UCSD-AML1 (cell line): ENCODE data around the gene TP53BP1.

Experiments
- DNase-seq: peaks from one replicate; lab custom pipeline; 2025; ENCODE audit not compliant: unreplicated experiment; lab: John Stamatoyannopoulos, UW

The TP53BP1 gene

DNA sequence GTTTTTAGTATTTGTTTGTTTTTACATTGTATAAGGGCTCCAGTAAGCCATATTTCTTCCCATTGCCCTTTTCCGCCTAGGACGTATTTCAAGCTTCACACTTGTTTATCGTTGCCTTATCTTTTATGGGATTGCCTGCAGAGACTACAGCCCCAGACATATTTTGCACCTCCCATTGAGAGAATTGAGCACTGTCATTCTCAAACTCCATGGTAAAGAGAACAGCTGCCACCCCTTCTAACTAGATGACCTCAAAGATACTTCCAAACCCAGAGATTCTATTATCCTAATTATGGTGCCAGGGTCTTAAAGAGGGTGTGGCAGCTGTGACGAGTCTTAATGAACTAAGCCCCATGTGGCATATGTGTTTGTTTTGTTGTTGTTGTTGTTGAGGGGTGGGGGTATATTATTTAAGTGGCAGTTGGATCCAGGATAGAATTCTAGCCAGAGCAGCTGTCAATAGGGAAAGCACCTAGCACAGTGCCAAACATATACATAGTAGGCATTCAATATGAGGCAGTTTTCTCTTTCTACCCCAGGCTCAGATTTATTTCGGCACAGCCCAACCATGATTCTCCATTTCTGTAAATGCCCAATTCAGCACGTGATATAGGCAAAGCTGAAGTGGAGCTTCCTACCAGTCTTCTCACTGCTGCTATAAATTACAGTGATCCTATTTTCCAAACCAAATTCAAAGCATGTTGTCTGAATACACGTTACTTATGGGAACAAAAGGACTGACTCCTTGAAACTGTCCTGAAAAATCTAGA lies 932 bp upstream of the TP53BP1 start:
- DNase-seq = no peak

DNA sequence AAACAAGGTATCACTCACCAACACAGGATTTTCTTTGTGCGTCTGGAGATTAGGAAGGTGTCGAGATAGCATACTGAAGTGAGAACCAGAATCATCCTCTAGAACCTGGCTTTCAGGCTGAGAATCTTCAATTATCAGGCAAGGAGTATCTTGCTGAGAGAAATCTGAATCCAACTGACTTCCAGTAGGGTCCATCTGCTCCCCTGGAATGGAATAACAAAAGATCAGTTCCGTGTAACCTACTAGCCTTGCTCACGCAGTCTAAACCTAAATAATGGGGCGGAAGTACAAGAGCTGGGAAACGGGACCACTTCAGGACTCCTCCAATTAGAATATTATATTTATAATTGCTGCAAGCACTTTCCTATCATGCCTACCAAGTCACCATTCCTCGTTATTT lies 690 bp downstream of the TP53BP1 start:
- no peak for DNase-seq

DNA sequence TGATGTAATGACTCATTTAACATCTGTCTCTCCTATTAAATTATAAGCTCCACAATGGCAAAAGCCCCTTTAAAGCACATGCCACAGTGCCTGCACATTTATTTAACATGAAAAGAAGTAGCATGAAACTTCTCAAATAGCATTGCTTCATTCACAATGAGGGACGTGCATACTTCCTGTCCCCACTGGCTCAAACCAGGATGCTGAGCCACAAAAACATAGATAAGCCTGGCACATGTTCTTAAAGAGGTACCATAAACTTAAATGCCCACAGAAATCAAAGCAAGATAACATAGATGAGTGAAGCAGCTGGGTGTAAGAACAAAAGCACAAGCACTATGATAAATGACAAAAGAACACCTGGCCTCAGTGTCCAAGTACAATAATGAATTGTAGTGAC lies 3.8 kb downstream of the TP53BP1 start:
- DNase-seq = no peak

DNA sequence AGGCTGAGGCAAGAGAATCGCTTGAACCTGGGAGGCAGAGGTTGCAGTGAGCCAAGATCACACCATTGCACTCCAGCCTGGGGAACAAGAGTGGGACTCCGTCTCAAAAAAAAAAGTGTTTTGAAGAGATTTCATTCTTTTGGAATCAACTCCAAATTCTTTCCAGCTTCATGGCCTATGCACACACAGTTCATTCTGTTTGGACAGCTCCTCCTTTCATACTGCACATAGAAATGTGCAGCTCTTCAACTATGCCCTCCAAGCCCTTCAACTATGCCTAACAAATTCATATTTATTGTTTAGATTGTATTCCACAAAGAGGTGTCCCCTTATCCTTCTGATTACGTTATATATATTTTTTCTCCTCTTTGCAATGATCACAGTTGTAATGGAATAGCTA lies 4.2 kb downstream of the TP53BP1 start:
- DNase-seq = no peak

DNA sequence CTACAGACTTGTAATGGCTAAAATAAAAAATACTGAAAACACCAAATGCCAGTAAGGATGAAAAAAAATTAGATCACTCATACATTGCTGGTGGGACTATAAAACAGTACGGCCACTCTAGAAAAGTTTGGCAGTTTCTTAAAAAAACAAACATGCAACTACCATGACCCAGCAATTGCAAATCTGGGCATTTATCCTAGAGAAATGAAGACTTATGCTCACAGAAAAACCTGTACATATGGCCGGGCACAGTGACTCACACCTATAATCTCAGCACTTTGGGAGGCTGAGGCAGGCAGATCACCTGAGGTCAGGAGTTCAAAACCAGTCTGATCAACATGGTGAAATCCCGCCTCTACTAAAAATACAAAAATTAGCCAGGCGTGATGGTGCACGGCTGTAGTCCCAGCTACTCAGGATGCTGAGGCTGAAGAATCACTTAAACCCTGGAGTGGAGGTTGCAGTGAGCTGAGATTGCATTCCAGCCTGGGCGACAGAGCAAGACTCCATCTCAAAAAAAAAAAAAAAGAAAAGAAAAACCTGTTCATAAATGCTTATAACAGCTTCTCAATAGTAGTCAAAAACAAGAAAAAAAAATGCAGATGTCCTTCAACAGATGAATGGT lies 5.6 kb downstream of the TP53BP1 start:
- DNase-seq = no peak

DNA sequence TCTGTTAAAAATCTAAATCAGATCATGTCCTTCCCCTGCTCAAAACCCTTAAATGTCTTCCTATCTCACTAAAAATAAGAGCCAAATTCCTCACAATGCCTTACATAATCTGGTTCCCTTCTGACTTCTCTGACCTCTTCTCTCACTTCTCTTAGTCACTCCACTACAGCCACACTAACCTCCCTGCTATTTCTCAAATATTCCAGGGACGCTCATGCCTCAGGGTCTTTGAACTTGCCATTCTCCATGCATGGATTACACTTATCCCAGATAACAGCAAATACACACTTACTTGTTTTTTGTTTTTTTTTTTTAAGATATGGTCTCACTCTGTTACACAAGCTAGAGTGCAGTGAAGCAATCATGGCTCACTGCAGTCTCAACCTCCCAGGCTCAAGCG lies 8.5 kb downstream of the TP53BP1 start:
- DNase-seq = no peak

DNA sequence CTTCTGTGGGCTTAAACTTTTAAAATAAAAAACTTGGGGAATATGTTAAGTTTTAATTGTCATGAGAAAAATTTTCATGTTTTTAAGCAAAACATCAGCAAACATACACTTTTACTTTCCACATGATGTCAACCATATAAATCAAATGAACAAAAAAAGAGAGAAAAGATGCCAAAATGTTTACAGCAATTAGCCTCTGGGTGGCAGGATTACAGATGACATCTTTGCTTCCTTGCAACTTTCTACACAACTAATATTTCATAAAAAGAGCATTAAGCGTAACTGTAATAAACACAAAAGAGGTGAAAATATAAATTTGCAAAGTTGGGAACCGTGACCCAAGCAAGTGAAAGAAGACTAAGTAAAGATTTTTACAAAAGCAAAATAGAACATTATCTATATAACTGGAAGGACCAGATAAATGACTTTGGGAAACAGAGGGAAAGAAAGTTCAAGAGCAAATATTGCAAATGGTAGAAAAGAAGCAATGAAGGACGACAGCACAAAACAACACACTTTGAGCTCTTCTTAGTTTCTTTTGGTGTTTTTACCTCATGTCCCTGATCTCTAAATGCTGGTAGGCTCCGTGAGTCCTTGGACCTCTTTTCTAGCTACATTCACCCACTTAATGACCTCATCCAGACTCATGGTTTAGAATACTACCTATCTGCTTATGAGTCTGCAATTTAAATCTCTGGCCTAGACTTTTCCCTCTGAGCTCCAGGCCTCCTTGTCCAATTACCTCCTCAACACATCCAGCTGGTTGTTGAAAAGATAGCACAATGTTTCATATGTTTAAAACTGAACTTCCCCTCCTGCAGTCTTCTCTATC lies 9.4 kb downstream of the TP53BP1 start:
- DNase-seq = no peak

DNA sequence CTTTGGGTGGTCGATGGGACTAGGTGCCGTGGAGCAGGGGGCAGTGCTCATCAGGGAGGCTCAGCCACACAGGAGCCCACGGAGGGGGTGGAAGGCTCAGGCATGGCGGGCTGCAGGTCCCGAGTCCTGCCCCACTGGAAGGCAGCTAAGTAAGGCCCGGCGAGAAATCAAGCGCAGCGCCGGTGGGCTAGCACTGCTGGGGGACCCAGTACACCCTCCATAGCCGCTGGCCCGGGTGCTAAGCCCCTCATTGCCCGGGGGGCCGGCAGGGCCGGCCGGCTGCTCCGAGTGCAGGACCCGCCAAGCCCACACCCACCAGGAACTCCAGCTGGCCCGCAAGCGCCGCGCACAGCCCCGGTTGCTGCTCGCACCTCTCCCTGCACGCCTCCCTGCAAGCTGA lies 19.1 kb downstream of the TP53BP1 start:
- no peak for DNase-seq

DNA sequence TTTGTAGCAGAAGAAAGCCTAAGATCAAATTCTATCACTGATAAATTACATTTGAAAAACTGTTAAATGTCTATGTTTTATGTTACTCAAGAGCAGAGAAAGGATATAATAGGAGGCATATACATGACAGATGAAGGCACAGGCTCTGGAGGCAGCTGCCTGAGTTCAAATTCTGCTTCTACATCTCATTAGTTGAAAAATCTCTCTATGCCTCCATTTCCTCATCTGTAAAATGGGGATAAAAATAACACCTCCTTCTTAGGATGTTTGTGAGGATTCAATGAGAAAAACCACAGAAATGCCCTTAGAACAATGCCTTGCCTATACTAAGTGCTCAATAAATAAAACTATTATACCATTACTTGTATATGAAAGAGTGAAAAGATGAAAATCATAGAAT lies 21.0 kb downstream of the TP53BP1 start:
- no peak for DNase-seq

DNA sequence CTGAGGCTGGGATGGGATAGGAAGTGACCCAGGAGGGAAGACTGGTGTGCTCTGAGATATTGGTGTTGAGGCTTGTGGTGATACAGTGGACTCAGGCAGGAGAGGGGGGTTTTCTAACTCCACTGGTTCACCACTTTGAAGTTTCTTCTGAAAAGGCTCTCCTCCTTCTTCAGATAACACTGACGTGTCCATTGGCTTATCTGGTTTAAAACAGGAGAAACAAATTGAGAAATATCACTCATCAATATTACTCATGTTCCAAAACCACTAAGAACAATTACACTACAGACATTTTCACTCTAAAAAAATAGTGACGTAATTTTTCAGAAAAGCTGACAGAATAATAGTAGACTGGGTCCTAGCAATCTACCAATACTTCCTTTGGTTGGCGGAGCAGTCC lies 23.1 kb downstream of the TP53BP1 start:
- no peak for DNase-seq

DNA sequence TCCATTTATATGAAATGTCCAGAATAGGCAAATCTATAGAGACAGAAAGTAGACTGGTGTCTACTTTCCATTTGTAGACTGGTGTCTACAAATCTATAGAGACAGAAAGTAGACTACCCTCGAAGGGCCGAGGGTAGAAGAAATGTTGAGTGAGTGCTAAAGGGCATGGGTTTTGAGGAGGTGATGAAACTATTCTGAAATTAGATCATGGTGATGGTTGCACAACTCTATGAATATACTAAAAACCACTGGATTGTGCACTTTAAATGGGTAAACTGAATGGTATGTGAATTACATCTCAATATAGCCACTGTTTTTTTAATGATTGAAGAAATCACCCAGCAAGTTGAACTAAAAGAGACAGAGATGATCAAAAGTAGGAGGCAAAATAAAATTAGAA lies 27.9 kb downstream of the TP53BP1 start:
- DNase-seq = no peak

DNA sequence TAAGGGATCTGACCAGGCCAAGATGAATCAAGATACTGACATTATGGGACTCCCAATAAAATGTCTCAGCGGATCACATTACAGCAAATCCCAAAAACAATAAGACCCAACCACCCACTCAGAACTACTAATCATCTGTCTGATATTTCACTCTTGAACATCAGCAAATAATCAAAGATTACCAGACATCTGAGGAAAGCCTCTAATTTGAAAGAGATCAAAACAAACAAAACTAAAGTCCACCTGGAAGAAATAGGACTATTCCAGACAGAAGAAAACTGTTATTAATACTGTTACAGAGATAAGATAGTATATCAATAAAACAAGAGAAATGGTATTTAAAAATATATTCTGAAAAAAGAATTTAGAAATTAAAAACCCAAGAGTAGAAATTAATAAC lies 29.0 kb downstream of the TP53BP1 start:
- no peak for DNase-seq

DNA sequence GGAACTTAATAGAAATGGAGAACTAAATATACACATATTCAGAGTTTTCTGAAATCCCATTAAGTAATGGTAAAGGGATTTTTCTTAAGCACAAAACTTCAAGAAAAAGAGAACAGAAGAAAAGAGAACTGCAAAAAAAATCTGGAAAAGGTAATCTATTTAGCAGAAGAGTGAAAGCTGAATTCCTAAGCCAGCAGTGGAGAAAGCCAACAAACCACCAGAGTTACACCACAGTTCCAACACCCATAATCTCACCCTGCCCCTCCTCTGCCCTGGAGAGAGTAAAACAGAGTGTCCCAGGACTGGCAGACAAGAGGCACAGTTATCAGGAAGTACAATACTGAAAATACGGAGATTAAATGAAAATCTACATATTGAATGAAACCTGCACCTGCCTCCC lies 29.4 kb downstream of the TP53BP1 start:
- DNase-seq = no peak

DNA sequence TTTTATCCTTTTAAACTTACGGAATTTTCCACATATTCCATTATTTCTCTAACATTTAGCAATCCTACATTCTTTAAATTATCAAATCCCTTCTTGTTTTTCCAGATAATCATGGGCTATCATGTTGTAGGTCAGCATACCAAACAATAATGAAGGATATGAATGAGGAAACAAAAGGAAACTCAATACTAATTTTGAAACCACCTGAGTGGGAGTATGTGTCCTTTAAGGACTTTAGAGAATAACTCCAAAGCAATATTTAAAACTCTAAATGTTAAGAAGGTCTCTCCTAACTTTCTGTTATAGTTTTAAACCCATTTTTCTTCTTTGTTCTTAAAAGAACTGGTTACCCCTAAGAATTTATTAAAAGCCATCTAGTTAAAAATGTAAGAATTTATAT lies 43.0 kb downstream of the TP53BP1 start:
- no peak for DNase-seq

DNA sequence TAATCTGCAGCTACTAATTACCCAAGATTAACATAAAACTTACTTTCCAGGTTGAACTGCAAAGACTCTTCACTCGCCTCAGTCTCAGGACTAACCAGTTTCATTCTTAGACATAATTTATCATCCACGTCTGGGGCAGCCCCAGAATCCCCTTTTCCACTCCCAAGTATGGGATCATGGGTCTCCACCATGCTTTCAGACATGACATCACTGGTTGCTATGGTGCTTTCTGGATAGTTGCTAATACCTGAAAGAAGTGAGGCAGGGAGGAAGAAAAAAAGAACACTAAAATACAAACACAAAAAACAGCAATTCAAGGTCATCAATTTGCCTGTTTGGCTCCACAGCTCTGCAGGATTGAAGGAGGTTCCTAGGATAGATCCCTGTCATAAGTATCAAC lies 46.6 kb downstream of the TP53BP1 start:
- no peak for DNase-seq

DNA sequence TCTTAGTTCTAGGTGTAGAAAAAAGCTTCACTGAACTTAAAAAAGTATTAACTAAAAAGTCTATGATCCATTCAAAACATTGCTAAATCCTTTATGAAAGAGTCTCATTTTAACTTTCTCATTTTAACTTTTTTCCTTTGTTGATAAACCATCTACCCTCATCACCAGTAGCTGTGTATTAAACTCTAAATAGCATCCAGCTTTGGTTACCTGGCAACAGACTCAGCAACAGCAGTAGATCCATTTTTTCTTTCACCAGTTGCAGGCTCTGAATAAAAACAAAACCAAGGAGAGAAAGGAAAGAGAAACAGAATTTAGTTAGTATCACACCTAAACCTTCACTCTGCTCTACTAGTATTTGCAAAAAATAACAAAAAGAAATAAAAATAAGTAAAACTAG lies 51.6 kb downstream of the TP53BP1 start:
- no peak for DNase-seq

DNA sequence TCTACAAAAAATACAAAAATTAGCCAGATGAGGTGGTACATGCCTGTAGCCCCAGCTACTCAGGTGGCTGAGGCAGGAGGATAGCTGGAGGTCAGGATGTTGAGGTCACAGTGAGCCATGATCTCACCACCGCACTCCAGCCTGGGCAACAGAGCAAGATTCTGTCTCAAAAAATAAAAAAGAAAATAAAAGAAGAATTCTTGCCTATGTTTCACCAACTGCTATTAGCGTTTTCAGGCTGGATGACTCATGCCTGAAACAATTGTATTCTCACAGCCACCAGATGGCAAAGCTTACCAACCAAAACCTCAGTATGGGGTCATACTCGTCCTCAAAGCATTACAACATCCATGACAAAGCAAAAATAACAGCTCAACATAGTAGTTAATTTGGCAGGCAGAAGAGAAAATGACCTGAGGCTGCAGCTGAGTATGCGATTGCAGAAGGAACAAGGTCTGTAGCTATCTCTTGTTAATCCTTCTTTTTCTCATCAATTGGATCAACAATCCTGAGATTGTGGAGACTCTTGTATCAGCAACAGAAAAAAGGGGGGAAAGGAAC lies 52.2 kb downstream of the TP53BP1 start:
- DNase-seq = no peak

DNA sequence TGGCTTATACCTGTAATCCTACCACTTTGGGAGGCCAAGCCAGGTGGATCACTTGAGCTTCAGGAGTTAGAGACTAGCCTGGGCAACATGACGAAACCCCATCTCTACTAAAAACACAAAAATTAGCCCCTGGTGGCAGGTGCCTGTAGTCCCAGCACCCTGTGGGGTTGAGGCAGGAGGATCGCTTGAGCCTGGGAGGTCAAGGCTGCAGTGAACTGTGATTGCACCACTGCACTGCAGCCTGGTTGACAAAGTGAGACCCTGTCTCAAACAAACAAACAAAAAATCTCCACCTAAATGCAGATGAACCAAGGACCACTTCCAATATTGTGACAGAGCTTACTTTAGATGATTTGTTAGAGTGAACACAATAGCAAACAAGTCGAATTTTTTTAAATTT lies 53.7 kb downstream of the TP53BP1 start:
- no peak for DNase-seq

DNA sequence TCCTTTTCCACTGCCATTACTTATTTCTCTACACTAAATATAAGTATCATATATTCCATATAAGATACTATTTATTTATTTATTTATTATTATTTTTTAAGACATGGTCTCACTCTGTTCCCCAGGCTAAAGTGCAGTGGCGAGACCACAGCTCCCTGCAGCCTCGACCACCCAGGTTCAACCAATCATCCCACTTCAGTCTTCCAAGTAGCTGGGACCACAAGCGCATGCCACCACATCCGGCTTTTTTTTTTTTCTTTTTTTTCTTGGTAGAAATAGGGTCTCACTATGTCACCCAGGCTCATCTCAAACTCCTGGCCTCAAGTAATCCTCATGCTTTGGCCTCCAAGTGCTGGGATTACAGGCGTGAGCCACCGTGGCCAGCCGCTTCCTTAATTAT lies 56.6 kb downstream of the TP53BP1 start:
- DNase-seq = no peak

DNA sequence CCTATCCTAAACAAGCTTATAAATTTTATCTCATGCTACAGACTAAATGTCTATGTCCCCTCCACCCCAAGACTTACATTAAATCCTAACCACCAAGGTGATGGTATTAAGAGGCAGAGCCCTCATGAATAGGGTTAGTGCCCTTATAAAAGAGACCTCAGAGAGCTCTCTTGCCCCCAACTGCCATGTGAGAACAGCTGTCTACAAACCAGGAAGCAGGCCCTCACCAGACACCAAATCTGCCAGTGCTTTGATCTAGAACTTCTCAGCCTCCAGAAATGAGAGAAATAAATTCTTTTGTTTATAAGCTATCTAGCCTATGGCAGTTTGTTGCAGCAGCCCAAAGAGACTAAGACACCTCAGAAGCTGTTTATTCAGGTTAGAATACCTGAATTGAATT lies 58.5 kb downstream of the TP53BP1 start:
- no peak for DNase-seq

DNA sequence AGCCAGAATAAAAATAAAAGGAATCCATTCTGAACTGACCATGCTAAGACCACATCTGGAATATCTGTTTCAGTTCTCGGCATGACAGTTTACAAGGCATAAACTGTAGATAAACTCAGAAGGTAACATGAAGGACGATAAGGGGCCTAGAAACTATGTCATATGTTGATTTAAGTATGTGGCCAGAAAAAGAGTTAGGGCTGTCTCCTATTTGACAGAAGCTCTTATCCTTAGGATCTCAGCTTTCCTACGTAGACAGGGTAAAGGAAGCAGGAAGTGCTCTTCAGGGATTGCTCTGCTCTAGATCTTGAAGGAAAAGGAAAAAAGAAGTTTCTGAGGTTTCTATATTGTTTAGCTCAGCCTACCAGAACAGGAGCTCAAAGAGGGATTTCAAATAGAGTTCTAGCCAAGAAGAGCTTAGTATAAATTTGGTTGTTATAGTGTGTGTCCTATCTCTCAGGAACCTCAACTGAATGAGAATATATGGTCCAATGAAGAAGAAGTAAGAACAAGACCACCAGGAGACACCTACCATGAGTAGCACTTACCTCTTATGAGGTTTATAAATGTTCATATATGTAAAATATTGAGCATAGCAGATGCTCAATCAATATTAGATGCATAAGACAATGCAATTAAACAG lies 59.2 kb downstream of the TP53BP1 start:
- no peak for DNase-seq
